NCI-H510A (cell line): ENCODE data around the gene ENPP1.
"Not testable (repeated sequence)": the region's sequence is repeated elsewhere in the genome, so short reads cannot be mapped to it uniquely, and the experiment has no call there.

Source experiments
- DNase-seq: peaks from one replicate; lab custom pipeline; 2025; lab: John Stamatoyannopoulos, UW

The ENPP1 gene

GRCh38 chr6:131831392-131831791, 23.6 kb downstream of the ENPP1 start:
- DNase-seq: no peak

- no peak for DNase-seq
Measured at GRCh38 chr6:131831886-131832285, 24.1 kb downstream of the ENPP1 start.

GRCh38 chr6:131832363-131832762, 24.5 kb downstream of the ENPP1 start:
- no peak for DNase-seq

- DNase-seq: no peak
Measured at GRCh38 chr6:131838051-131838450, 30.2 kb downstream of the ENPP1 start.

- DNase-seq: no peak
Measured at GRCh38 chr6:131839388-131839787, 31.6 kb downstream of the ENPP1 start.

- no peak for DNase-seq
Measured at GRCh38 chr6:131840441-131840840, 32.6 kb downstream of the ENPP1 start.

- DNase-seq: no peak
Measured at GRCh38 chr6:131840936-131841583, 33.2 kb downstream of the ENPP1 start.

- DNase-seq: no peak
Measured at GRCh38 chr6:131843768-131844167, 35.9 kb downstream of the ENPP1 start.

- DNase-seq: no peak
Measured at GRCh38 chr6:131844243-131844841, 36.5 kb downstream of the ENPP1 start.

- DNase-seq: no peak
Measured at GRCh38 chr6:131846023-131846663, 38.3 kb downstream of the ENPP1 start.

- no peak for DNase-seq
Measured at GRCh38 chr6:131846905-131847304, 39.1 kb downstream of the ENPP1 start.

GRCh38 chr6:131849799-131850198, 42.0 kb downstream of the ENPP1 start:
- no peak for DNase-seq

GRCh38 chr6:131851049-131851769, 43.4 kb downstream of the ENPP1 start:
- no peak for DNase-seq

- DNase-seq: no peak
Measured at GRCh38 chr6:131852200-131852599, 44.4 kb downstream of the ENPP1 start.

GRCh38 chr6:131854803-131855202, 47.0 kb downstream of the ENPP1 start:
- DNase-seq: no peak

- no peak for DNase-seq
Measured at GRCh38 chr6:131858765-131859415, 51.1 kb downstream of the ENPP1 start.

- not testable (repeated sequence) for DNase-seq
Measured at GRCh38 chr6:131859658-131860057, 51.8 kb downstream of the ENPP1 start.

GRCh38 chr6:131861381-131861780, 53.6 kb downstream of the ENPP1 start:
- DNase-seq: no peak

GRCh38 chr6:131862476-131862875, 54.7 kb downstream of the ENPP1 start:
- DNase-seq: no peak

GRCh38 chr6:131867744-131868143, 59.9 kb downstream of the ENPP1 start:
- no peak for DNase-seq

- DNase-seq: no peak
Measured at GRCh38 chr6:131868836-131869235, 61.0 kb downstream of the ENPP1 start.

- no peak for DNase-seq
Measured at GRCh38 chr6:131875647-131876046, 67.8 kb downstream of the ENPP1 start.
